Measurements from ENCODE around the gene HPSE2.

GRCh38 chr10:99123851-99124250, 111.8 kb downstream of the HPSE2 start:
- TF ChIP-seq POLR2AphosphoS5 (IDR thresholded peaks at IDR 0.05; ENCODE audit: low read depth, low read length) = no peak
- no peak for TF ChIP-seq TAF1 (IDR thresholded peaks at IDR 0.05; ENCODE audit: borderline replicate concordance, insufficient read depth, low read length)

Data from PFSK-1 (cell line).